ENCODE results near the gene LRRC36. TPM values are rescaled to one million over a fixed set of nuclear protein-coding genes. Genes with fewer than 3 reads are reported as not detected.

The LRRC36 gene
- total and polyA plus RNA-seq, 2 of the 13 experiments (the other 11 are each of a cell fraction or from before 2014, with no cell fraction given) = 0.12 to 0.15 TPM

DNA sequence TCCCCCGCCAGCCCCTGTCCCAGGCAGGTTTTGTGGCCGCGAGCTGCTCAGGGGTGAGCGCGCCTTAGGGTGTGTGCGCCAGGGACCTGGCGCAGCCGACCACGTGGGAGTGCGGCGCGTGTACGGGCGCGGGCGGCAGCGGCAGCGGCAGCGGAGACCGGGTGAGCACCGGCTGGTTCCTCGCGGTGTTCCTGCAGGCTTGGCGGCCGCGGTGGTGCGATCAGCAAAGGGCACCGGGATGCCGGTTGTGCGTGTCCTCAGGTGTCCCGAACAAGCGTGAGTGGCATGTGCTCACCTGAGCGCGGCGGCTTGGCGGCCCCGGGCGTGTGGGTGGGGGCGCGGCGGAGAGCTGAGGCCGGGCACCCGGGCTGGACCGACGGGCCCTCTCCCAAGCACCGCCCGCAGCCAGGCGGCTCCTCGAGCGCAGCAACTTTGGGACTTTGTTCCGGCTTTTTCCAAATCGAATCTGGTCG lies 103.9 kb downstream of the LRRC36 start (continued):
- TF ChIP-seq, protein P1, sequence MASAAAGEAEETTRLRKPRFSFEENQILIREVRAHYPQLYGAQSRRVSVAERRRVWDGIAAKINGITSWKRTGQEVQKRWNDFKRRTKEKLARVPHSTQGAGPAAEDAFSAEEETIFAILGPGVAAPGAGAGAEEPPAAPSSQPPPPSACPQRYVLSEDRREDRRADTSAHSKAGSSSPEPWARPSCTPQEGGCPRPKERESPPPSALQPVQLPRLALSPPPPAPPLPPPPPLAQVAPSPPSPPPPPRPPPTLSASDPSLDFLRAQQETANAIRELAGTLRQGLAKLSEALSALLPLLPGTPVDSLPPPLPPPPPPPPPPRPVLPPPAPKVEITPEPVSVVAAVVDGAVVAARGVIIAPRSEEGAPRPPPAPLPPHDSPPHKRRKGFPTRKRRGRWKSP (CRISPR knock-in tag; IDR thresholded peaks at IDR 0.05) = peak; percentile 89
- TF ChIP-seq HOXD1 (CRISPR knock-in tag; IDR thresholded peaks at IDR 0.05) (peak; percentile 67; the same call in 1 of the 2 replicates), ZNF367 (CRISPR knock-in tag; IDR thresholded peaks at IDR 0.05; ENCODE audit: borderline replicate concordance) (no peak; the same call in 1 of the 2 replicates), ZNF878 (CRISPR knock-in tag; IDR thresholded peaks at IDR 0.05) (peak; percentile 80), ZNF746 (CRISPR knock-in tag; IDR thresholded peaks at IDR 0.05) (no peak), ZNF589 (CRISPR knock-in tag; conservative IDR thresholded peaks at IDR 0.05) (0 out of 2 replicates have a peak, but pooled peaks have one; percentile 29), SSRP1 (CRISPR knock-in tag; IDR thresholded peaks at IDR 0.05) (peak; percentile 59; the same call in 1 of the 2 replicates), ZNF660 (CRISPR knock-in tag; IDR thresholded peaks at IDR 0.05; ENCODE audit: borderline replicate concordance, low read depth) (no peak), ZNF10 (CRISPR knock-in tag; IDR thresholded peaks at IDR 0.05; ENCODE audit: borderline replicate concordance, low read depth) (no peak), FOXJ3 (CRISPR knock-in tag; IDR thresholded peaks at IDR 0.05; ENCODE audit: borderline replicate concordance) (no peak), ZNF333 (CRISPR knock-in tag; IDR thresholded peaks at IDR 0.05; ENCODE audit: borderline replicate concordance) (peak; percentile 49; the same call in 1 of the 2 replicates), ARNT (IDR thresholded peaks at IDR 0.05) (no peak), ZNF749 (CRISPR knock-in tag; IDR thresholded peaks at IDR 0.05; ENCODE audit: borderline replicate concordance) (no peak), ZNF768 (CRISPR knock-in tag; IDR thresholded peaks at IDR 0.05) (peak; percentile 71), RORA (CRISPR knock-in tag; IDR thresholded peaks at IDR 0.05) (no peak), ELF1 (CRISPR knock-in tag; IDR thresholded peaks at IDR 0.05) (no peak), NCOA5 (CRISPR knock-in tag; IDR thresholded peaks at IDR 0.05) (no peak), PLRG1 (conservative IDR thresholded peaks at IDR 0.05) (no peak), NFATC3 (CRISPR knock-in tag; IDR thresholded peaks at IDR 0.05) (no peak), HCFC1 (IDR thresholded peaks at IDR 0.05; ENCODE audit: low read depth, low read length) (no peak), ZNF326 (CRISPR knock-in tag; IDR thresholded peaks at IDR 0.05; ENCODE audit: borderline replicate concordance) (no peak), MYNN (CRISPR knock-in tag; IDR thresholded peaks at IDR 0.05; ENCODE audit: low read depth) (no peak; the same call in 1 of the 2 replicates), ZNF383 (CRISPR knock-in tag; IDR thresholded peaks at IDR 0.05; ENCODE audit: borderline replicate concordance) (0 out of 2 replicates have a peak, but pooled peaks have one; percentile 65)
- TF ChIP-seq, protein P2, sequence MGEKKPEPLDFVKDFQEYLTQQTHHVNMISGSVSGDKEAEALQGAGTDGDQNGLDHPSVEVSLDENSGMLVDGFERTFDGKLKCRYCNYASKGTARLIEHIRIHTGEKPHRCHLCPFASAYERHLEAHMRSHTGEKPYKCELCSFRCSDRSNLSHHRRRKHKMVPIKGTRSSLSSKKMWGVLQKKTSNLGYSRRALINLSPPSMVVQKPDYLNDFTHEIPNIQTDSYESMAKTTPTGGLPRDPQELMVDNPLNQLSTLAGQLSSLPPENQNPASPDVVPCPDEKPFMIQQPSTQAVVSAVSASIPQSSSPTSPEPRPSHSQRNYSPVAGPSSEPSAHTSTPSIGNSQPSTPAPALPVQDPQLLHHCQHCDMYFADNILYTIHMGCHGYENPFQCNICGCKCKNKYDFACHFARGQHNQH (CRISPR knock-in tag; IDR thresholded peaks at IDR 0.05) = peak; percentile 33; the same call in 1 of the 2 replicates
- TF ChIP-seq, protein P3, sequence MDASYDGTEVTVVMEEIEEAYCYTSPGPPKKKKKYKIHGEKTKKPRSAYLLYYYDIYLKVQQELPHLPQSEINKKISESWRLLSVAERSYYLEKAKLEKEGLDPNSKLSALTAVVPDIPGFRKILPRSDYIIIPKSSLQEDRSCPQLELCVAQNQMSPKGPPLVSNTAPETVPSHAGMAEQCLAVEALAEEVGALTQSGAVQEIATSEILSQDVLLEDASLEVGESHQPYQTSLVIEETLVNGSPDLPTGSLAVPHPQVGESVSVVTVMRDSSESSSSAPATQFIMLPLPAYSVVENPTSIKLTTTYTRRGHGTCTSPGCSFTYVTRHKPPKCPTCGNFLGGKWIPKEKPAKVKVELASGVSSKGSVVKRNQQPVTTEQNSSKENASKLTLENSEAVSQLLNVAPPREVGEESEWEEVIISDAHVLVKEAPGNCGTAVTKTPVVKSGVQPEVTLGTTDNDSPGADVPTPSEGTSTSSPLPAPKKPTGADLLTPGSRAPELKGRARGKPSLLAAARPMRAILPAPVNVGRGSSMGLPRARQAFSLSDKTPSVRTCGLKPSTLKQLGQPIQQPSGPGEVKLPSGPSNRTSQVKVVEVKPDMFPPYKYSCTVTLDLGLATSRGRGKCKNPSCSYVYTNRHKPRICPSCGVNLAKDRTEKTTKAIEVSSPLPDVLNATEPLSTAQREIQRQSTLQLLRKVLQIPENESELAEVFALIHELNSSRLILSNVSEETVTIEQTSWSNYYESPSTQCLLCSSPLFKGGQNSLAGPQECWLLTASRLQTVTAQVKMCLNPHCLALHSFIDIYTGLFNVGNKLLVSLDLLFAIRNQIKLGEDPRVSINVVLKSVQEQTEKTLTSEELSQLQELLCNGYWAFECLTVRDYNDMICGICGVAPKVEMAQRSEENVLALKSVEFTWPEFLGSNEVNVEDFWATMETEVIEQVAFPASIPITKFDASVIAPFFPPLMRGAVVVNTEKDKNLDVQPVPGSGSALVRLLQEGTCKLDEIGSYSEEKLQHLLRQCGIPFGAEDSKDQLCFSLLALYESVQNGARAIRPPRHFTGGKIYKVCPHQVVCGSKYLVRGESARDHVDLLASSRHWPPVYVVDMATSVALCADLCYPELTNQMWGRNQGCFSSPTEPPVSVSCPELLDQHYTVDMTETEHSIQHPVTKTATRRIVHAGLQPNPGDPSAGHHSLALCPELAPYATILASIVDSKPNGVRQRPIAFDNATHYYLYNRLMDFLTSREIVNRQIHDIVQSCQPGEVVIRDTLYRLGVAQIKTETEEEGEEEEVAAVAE (CRISPR knock-in tag; IDR thresholded peaks at IDR 0.05; ENCODE audit: borderline replicate concordance) = no peak
- TF ChIP-seq, protein P4, sequence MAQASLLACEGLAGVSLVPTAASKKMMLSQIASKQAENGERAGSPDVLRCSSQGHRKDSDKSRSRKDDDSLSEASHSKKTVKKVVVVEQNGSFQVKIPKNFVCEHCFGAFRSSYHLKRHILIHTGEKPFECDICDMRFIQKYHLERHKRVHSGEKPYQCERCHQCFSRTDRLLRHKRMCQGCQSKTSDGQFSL (CRISPR knock-in tag; IDR thresholded peaks at IDR 0.05) = no peak
